NCI-H1417 (cell line): ENCODE measurements around the gene PRDM2.

Source experiments
- DNase-seq, 3 experiments: peaks; one replicate each; lab custom pipeline; 2025; lab: John Stamatoyannopoulos, UW

PRDM2 gene

DNA sequence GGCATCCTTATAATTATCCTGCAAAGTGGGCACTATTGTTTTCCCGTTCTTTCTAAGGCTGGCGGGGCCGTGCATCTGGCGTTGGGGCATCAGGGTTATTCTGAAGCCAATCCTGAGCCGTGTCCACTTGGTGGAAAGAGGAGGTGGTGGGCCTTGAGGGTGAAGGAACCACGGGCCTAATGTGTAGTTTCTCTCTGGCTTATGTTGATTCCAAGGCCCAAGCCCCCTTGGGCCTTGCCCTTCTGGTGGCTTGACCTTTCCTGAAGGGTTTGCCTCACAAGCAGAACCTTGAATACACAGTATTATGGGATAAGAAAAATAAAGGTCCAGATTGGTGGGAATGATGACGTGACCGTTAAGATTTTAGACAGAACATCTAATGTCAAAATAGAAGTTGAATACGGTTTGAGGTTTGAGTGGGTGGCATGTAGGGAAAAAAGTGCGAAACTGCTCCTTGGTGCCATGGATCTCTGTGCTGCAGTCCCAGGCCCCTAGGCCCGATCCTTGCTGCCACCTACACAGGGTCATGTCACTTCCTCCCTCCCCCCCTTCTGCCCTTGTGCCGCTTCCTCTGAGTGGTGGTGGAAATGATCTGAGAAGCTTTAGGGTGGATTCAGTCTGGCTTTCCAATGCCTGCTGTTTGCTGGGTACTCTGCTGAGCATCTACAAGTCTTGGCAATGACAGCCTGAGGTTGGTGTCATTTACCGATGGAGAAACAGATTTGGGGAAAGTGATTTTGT lies 90.5 kb downstream of the PRDM2 start:
- no peak for DNase-seq

DNA sequence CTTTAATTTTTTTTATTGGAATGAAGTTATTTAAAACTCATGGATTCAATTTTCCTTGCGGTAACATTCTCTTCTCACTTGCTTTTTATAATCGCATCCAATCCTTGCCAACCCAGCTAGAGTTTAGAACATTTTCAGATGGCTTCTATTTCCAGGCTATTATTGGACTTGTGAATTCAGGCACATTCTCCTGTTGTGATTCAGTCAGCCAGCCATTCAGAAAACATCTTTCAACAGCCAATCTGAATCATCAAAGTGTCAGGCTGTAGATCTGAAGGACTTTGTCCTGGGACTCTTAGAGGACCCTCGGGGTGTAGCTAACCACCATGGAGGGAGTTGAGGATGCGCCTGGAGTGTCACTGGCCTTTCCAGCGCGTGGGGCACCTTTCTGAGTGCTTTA lies 92.4 kb downstream of the PRDM2 start:
- no peak for DNase-seq

GRCh38 chr1:13793088-13793730 lies 93.2 kb downstream of the PRDM2 start:
- no peak for DNase-seq

DNA sequence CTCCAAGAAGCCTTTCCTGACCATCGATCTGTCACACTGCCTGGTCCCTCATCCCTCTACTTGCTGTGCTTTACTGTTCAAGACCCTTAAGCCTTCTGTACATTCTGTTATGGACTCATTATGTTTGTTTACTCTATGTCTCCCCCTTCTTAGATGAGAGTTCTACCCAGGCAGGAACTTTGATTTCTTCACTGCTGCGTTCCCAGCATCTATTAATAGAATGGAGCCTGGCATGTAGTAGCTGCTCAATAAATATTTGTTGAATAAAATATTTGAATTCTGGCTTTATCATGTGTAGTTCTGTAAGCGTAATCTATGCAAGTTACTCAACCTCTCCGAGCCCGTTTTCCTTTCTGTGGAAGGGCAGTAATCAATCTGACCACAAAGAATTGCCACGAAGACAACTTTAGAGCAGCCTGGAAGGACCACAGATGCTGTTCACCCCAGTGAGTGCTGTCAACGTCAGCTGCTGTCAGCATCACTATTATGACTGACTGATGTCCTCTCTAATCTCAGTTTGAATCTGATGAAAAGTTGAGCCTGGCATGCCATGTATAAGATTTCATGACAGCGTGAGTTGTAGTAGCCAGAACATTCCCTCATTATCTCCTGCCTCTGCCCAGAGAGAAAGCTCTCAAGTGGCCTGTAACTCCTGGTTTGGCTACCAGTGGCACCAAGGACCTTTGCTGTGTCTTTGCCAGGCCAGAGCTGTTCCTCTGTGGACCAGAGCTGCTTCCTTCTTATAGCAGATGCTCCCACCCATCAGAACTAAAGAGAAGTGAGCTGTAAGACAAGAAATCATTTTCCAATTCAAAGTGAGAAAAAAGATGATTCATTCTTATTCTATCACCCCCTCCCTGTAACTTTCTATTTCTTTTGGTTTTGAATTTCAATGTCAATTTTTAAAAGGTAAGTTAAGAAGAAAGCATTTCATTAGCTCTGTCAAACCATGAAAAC lies 94.5 kb downstream of the PRDM2 start:
- DNase-seq, result no peak

GRCh38 chr1:13797397-13797796 lies 97.4 kb downstream of the PRDM2 start:
- peak in 2 of 3 experiments; percentile 64 to 90 for DNase-seq

GRCh38 chr1:13798120-13798519 lies 98.1 kb downstream of the PRDM2 start:
- DNase-seq, result no peak

GRCh38 chr1:13799502-13800283 lies 99.7 kb downstream of the PRDM2 start:
- no peak for DNase-seq

- no peak for DNase-seq
Measured at GRCh38 chr1:13801232-13801631, 101.2 kb downstream of the PRDM2 start.

- DNase-seq, result no peak
Measured at GRCh38 chr1:13801655-13802486, 101.9 kb downstream of the PRDM2 start.

GRCh38 chr1:13802782-13803545 lies 103.0 kb downstream of the PRDM2 start:
- DNase-seq, result no peak

- no peak for DNase-seq
Measured at GRCh38 chr1:13803546-13804239, 103.7 kb downstream of the PRDM2 start.

GRCh38 chr1:13804240-13804633 lies 104.2 kb downstream of the PRDM2 start:
- no peak for DNase-seq

DNA sequence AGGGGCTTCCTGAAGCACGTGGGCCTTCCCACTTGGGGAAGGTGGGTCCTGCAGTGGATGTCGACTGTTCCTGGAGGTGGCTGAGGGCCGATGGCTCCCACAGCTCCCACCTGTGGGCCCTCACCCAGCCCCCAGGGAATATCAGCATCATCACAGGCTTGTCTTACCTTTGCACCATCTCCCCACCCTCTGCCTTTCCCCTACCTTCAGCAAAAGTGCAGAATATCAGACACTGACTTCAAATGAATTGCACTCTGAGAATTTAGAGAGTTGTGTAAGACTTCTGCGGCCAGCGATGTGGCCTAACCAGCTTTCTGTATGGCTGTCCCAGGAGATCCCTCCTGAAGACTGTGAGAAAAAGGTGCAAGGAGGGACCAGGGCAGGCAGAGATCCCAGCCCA lies 105.4 kb downstream of the PRDM2 start:
- DNase-seq, result no peak

DNA sequence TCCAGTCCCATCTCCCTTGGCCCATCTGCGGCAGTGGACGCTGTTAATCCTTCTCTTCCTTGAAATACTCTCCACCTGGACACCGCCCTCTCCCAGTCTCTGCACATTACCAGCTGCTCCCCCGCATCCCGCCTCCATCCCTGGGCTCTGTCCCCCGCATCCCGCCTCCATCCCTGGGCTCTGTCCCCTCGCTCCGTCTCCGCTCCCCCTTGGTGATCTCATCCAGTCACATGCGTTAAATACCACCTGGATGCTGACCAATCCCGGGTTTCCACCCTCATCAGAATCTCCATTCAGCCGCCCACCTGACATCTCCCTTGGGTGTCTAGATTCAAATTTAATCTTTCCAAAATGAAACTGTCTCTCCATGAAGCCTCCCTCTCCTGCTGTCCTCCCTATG lies 106.1 kb downstream of the PRDM2 start:
- no peak for DNase-seq

- DNase-seq, result no peak
Measured at GRCh38 chr1:13807209-13807608, 107.2 kb downstream of the PRDM2 start.

DNA sequence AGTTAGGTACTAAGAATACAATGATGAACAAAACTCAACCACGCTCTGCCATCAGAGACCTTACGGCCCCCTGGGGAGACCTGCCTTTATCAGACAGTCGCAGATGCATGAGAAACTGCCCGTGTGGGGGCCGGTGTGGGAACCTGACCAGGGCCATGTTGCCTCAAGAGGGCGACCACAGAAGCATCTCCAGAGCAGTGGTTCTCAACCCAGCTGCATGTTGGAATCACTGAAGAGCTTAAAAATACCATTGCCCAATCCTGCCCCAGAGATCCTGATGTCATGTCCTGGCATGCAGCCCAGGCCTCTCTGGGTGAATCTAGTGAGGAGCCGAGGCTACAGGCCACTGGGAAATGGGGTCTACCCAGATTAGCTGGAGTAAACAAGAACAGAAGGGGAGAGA lies 108.7 kb downstream of the PRDM2 start:
- peak in 1 of 3 experiments; percentile 6 for DNase-seq

GRCh38 chr1:13809461-13810159 lies 109.6 kb downstream of the PRDM2 start:
- DNase-seq, result no peak

DNA sequence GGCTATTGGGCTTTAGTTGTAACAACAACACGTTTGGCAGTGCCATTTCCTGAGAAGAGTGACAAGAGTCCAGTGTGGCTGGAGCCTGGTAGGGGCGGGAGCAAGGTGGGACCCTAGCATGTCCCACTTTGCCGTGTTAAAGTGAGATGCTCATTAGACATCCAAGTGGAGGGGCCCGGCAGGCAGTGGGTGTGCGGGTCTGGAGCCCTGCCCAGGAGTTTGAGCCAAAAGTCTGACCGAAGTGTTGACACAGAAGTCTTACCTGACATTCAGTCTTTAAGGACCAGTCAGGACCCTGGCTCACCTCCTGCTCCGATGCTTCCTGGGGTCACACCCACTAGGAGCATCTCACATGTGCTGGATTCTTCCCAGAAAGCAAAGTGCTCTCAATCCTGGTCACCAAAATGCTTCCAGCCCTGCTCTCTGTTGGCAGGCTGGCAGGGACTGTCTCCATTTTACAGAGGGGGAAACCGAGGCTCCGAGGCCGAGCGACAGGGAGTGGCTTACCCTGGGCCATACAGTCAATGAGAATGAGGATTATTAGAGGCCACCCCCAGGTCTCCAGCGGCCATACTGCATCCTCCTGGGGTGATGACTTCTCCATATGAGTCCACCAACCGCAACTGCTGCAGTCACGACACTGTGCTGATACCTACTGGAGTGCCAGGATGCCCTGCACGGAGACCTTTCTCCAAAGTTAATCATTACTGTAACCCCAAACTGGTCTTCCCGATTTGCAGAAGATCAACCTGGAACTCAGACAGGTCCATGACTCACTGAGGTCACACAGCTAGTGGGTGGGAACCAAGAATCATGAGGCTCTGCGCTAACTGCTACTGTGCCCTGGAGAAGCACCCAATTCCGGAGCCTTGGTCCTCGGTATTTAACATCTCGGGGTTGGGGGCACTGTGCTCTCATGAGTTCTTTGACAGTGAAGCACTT lies 112.7 kb downstream of the PRDM2 start:
- DNase-seq, result no peak
